Posterior cingulate gyrus (tissue), 11 donors: ENCODE results near the gene PTK6.

Source experiments
- DNase-seq, 10 donors: peaks; one replicate each; pipeline versions ENCODE4 v3.0.0 to v3.0.0-alpha.2; 2020 to 2021; ENCODE audit warnings: mixed read lengths in 3 of 10
- intact Hi-C: fragments of 100-400 bp; cut with DNase I; formaldehyde crosslinking; loops from one replicate; pipeline ENCODE4 v1.15.1; 2023

PTK6 gene

DNA sequence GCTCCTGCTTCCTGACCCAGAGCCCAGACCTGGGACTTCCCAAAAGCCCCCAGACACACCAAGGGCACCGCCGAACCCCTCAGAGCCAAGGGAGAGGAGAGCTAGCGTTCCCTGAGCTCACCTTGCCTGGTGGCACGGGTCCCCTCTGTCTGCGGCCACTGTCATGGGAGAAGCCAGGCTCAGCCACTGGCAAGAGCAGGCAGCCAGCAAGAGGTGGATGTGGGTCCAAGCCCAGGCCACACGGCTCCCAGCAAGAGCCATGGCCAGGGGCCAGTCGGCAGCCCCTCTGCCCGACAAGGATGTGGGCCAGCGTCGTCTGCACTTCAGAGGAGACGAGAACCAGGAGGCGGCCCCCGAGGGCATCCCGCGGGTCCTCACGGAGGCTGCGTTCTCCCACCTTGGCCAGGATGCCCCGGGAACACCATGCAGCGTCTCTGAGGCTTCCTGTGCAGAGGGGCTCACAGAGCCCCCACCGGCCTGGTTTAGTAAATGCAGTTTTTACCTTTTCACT is 18.8 kb downstream of the PTK6 start:
- DNase-seq = peak in 4 of 10 donors; percentile 9 to 84 (median 68)
- intact Hi-C loops = no loop called here

DNA sequence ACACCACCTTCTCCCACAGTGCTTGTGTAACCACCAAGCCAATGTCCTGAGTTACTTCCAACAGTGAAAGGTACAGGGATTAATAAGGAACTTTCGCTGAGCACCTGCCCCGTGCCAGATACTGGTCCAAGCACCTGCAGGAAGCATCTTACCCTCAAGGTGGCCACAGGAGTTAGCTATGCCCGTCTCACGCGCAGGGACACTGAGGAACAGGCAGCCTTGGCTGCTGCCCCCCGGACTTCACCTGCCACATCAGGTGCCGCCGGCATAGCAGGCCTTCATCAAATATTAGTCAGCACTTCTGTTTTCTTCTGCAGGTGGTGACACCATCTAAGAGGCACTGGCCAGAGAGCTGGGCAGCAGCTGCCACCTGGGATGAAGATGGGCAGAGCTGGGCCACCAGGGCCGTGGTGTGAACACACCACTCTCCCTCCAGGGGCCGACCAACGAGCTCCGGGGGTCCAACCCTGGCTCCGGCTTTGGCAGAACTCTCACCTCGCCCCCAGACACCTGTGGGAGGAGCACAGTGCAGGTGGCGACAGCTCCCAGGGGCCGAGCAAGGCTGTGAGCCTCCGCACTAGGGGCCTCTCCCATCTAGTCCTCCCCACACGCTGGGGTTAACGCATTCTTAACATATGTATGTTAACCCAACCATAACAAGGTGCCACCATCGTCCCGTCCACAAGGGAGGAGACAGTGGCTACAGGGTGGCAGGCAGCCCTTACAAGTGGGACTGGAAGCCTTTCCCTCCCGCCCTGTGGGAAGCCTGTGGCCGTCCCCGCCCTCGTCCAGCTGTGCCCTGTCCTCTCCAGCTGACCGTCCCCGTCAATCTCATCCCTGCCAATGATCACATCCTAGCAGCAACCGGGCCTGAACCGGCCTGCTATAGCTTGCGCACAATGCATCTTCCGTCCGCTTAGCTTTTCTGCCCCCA is 19.5 kb downstream of the PTK6 start:
- intact Hi-C loops = no loop called here
- peak in 4 of 10 donors; percentile 4 to 86 (median 68) for DNase-seq

DNA sequence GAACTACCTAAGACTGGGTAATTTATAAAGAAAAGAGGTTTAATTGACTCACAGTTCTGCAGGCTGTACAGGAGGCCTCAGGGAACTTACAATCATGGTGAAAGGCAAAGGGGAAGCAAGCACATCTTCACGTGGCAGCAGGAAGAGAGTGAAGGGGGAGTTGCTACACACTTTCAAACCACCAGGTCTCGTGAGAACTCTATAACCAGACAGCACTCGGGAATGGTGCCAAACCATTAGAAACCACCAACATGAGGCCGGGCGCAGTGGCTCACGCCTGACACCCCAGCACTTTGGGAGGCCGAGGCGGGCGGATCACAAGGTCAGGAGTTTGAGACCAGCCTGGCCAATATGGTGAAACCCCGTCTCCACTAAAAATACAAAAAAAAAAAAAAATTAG is 22.7 kb downstream of the PTK6 start:
- peak in 3 of 10 donors; percentile 26 to 61 (median 44) for DNase-seq
- intact Hi-C loops = loop anchor here (5.0 kb wide), 1 partner anchor 172 kb away; no protein-coding TSS in a partner anchor

- intact Hi-C loops = loop anchor here (5.0 kb wide), 1 partner anchor 171 kb away; no protein-coding TSS in a partner anchor
Observed at GRCh38 chr20:63513207-63513606, 24.0 kb downstream of the PTK6 start.

GRCh38 chr20:63509088-63509564 is 28.1 kb downstream of the PTK6 start:
- peak in 3 of 10 donors; percentile 37 to 63 (median 56) for DNase-seq
- intact Hi-C loops = no loop called here

More at GRCh38 chr20:63513207-63513606, 24.0 kb downstream of the PTK6 start:
- DNase-seq = no peak

DNA sequence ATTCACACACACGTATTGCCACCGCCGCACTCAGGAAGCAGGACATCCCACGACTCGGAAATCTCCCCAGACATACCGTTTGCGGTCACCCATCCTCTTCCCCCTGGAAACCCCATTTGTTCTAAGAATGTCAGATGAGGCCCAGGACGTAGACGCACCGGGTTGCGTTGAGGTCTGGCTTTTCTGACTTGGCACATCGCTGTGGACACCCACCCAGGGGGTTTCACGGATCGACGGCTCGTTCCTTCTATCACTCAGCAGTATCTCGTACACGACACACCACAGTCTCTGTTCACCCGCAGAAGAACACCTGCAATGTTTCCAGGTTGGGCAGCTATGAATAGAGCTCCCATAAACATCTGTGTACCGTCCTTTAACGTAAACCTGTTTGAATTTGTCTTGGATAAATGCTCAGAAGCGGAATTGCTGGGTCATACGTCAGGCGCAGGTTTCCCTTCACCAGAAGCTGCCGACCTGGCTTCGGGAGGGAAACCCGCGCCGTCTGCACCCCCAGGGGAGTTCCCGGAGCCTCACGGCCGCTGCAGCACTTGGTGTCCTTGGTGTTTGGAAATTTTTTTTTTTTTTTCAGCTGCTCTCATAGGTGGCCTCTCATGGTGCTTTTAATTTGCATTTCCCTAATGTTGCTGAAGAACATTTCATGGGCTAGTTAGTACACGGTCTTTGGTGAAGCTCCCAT is 29.0 kb downstream of the PTK6 start:
- intact Hi-C loops = no loop called here
- peak in 3 of 10 donors; percentile 42 to 59 (median 55) for DNase-seq

- intact Hi-C loops = no loop called here
- DNase-seq = peak in 3 of 10 donors; percentile 57 to 78 (median 74)
Observed at GRCh38 chr20:63507083-63507743, 30.0 kb downstream of the PTK6 start.

- intact Hi-C loops = no loop called here
- DNase-seq = peak in 3 of 10 donors; percentile 52 to 69 (median 67)
Observed at GRCh38 chr20:63505723-63506122, 31.5 kb downstream of the PTK6 start.

DNA sequence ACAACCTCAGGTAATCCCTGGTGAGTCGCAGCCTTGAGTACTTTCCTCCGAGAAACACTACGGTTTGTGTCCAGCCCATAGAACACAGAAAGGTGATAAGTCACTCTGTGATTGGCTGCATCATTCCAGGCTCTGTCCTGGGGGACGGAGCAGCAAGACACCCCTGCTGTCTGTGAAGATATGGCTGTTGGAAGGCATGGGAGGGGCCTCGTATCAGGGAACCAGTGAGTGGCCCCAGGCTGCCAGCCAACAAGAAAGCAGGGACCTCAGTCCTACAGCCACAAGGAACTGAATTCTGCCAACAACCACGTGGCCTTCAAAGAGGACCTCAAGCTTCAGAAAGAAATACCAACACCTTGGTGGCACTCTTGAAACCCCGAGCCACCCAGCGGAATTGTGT is 31.9 kb downstream of the PTK6 start:
- DNase-seq = peak in 3 of 10 donors; percentile 1 to 51 (median 9)
- intact Hi-C loops = no loop called here

DNA sequence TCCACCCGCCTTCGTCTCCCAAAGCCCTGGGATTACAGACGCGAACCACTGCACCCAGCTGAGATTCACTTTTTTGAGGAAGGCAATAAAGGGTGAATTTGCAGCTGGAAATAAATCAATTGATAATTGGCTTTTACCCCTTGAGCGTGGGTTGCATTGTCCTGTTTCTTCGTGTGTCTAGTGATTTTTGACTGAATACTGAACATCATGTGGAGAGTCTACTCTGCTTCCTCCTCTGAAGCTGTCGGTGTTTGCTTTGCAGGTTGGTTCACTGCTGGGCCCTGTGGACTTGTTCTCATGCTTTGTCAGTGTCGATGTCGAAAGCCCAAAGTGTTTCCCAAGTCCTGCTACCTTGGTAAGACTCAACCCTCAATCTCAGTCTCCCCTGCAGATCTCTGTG is 32.5 kb downstream of the PTK6 start:
- intact Hi-C loops = no loop called here
- DNase-seq = peak in 1 of 10 donors; percentile 6

DNA sequence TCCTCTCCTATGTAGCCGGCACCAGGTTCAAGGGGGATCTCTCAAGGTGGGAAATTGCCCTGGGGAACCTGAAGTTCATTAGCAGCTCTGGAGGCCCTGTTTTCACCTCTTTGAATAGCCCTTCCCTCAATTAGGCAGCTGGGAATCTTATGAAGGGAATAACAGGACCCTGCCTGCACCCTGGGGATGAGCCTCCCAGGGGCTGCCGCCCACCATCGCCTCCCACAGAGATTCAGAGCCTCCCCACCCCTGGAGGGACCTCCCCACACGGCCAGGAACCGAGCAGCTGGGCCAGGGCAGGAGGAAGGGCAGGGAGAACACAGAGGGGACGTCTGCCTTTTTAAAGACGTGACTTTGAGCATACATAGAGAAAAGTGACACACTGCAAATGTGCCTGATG is 33.7 kb downstream of the PTK6 start:
- intact Hi-C loops = no loop called here
- DNase-seq = peak in 3 of 10 donors; percentile 4 to 23 (median 11)

DNA sequence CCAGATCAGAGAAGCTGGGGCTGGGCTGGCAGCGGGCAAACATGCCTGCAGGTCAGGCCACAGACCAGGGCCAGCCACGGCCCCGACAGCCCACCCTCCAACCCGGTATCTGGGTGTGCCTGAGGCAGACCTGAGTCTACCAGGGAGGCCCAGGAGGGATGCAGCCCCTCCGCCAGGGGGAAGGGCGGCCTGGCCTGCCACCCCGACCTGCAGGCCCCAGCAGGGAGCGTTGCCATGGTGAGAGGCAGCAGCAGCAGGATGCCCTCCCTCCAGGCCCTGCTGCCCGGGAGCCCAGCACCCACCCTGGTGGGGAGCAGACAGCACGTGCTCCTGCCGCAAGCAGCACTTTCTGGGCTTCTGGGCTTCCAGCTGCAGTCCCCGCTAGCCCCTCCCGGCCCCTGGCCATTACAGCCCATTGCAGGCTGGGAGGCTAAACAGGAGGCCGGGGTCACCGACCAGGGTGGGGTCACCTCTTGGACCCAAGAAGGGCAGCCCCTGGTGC is 34.5 kb downstream of the PTK6 start:
- DNase-seq = peak in 3 of 10 donors; percentile 83 to 89 (median 86)
- intact Hi-C loops = no loop called here

GRCh38 chr20:63501818-63502670 is 35.1 kb downstream of the PTK6 start:
- DNase-seq = peak in 9 of 10 donors; percentile 46 to 97 (median 87)
- intact Hi-C loops = no loop called here

GRCh38 chr20:63500902-63501817 is 36.0 kb downstream of the PTK6 start:
- intact Hi-C loops = no loop called here
- peak in 3 of 10 donors; percentile 59 to 68 (median 61) for DNase-seq

DNA sequence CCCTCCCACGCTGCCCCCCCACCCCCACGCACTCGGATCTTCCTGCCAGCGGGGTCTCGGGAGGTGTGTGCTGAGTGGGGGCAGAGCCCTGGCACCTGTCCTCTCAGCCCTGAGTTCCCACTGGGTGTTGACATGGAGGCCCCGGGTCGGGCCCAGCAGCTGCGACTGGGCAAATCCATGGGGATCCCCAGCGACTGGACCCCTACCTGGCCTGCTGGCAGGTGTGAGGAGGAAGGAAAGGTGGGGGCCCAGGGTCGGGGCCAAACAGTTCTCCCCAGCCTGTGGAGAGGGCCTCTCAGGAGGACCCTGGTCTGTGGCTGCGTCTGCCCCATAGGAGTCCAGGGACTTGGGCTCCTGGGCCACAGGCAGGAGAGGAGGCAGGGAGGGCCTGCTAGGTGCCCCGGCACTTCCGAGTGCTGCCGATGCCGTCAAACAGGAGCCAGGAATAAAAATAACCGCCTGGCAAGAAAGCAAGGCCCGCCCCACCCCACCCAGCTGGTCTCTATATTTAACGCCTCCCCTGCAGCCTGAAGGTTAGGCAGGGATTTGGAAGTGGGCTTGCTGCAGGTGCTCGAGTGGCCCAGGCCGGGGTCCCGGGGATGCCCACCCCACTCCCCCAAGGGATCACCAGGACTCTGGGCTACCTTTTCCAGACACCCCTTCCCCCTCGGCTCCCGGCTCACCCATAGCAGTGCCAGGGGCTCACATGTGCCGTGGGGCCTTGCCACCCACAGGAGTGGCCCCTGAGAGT is 36.9 kb downstream of the PTK6 start:
- intact Hi-C loops = no loop called here
- DNase-seq = peak in 3 of 10 donors; percentile 69 to 75 (median 71)

GRCh38 chr20:63499338-63499969 is 37.7 kb downstream of the PTK6 start:
- intact Hi-C loops = no loop called here
- peak in 3 of 10 donors; percentile 70 to 80 (median 73) for DNase-seq

DNA sequence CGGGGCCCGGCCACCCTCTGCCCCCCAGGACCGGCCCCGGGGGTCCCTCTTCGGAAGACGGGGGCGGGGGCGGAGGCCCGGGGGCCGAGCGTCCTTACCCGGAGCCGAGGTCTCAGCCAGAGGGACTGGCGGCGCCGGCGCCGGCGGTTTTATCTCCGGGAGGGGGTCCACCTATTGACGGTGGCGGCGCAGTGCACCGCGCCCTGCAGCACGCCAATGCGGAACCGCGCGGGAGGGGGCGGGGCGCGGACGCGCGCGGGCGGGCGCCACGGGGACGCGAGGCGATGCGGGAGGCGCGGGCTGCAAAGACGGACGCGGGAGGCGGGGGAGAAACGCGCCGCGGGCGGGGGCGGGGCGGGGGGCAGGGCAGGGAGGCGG is 38.2 kb downstream of the PTK6 start, which contains the start of gene EEF1A2:
EEF1A2 (minus strand) TSS at position 124 of the 378 bp plus-strand sequence. CDS start 1,320 bp downstream, outside the sequence.
- DNase-seq = peak in 9 of 10 donors; percentile 47 to 96 (median 72)
- intact Hi-C loops = no loop called here
